Activated CD8-positive, alpha-beta memory T cell treated with anti-CD3 and anti-CD28 coated beads for 24 hours (primary cell): ENCODE results near the gene MPHOSPH9.

Experiments used
- DNase-seq: peaks from one replicate; pipeline ENCODE4 v3.0.0-alpha.2; 2020

Gene MPHOSPH9

DNA sequence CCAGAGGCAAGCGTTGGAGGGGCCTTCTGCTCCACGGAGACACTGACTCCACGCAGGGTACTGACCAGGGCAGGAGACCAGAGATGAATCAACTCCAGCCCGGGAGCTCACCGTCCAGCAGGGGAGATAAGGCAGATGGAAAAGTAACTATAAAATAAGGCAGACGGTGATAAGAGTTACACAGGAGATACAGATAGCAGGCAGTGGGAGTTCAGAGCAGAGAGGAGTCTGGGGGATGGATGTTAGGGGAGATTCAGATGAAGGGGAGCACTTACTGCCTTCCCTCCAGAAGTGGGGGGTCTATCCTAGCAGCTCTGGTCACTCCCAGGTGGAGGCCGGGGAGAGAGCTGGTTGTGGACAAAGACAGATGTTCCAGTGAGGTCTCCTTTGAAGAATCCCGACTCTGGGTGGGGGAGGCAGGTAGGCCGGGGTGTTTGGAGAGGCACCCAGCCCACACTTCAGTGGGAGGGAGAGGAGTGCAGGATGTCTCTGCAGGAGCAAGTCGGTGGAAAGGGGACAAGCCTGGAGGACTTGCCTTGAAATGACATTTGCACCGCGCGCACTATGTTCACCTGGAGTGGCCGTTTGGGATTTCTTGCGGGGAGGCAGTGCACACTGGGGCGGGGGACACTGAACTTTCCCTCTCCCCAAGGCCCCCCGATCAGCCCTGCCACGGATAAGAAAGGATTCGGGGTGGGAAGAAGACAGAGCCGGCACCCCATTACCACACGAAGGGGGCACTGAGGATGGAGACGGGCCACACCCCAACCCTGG, 83.3 kb downstream of the MPHOSPH9 start:
- DNase-seq, result peak; percentile 62

DNA sequence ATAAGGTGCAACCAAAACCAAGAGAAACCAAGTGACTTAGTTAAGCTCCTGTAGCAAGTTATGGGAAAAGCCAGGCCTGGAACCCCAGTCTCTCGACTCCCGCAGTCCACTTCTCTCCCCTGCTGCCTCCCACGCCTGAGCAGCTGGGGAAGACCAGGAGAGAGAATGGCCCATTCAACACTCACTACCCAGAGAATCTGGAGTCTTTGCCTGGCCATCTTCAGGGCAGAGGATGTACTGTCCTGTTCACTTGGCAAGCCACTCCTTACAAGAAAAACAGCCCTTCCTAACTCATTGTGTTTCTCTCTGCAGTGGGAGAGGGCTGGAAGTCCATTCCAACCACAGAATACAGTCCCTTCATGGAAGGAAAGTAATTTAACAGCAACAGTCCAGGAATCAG, 83.9 kb downstream of the MPHOSPH9 start:
- DNase-seq, result no peak

DNA sequence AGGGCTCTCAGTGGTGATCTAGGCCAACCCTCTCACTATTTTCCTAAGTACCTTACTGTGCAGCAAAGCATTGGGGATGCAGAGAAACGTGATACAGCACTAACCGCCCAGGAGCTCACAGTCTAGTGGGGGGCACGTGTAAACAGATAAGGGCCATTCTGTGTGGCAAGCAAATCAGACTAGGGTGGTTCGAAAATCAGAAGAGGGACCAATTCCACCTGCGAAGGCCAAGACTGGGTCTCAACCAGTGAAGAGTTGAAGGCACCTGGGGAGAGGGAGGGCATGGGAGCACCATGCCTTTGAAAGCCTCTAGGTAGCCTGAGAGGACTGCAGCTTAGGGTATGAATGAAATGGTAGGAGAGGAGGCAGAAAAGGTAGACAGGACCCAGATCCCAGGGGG, 84.3 kb downstream of the MPHOSPH9 start:
- no peak for DNase-seq

DNA sequence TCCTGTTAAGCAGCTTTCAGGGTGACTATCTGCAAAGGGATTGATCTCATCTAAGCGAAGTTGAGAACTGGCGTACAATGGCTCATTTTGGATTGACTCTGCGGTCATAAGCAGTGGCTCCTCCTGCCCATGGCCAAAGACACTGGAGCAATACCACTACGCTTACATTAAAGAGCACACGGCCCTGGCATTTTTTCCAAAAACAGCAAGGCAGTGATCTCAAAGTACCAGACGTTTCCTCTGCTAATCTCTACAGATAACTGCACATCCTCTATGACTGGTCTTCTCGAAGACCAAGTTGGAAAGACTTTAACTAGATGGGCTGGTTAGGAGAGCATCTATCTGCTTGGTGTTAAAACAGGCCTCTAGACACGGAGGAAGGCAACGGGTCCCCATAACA, 84.7 kb downstream of the MPHOSPH9 start:
- DNase-seq, result no peak

DNA sequence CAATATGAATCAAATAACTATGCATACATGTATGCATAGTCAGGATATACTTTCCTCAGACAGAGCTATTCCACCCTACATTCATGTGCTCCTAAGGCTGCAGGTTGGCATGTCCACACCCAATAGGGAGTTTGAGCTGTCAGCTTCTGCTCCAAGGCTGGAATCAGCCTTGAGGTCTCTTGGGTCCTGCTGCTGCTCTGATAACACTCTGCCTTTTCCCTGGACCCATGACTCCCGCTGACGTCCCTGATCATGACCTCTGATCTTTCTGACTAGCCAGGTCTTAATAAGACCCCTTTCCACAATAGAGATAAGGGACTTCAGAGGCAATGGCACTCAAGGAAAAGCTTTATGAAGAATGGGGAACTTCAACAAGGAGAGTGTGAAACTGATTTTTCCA, 87.7 kb downstream of the MPHOSPH9 start:
- no peak for DNase-seq

DNA sequence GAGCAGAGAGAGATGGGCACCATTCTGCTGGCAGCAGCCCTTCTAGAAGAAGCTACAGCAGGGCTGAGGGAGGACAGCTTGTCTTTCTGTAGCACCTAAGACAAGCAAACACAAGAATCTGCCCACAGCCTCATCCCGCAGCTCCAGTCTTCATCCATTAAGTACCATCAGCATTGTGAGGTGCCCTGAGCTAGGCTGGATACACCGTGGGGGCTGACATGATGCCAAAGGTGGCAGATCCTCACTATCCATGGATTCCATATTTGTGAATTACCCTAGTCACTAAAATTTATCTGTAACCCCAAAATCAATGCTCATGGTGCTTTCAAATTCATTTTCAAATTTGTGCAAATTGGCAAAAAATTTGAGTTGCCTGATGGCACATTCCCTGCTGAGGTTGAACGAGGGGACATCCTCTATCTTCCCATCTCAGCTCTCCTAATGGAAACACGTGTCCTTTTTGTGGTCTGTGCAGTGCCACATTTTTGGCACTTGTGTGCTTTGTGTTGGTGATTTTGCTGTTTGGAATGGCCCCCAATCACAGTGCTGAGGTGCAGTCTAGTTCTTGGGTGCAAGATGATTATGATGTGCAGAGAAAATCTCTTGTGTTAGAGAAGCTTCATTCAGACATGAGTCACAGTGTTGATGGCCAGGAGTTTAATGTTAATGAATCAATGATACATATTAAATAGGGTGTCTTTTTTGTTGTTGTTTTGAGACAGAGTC, 89.0 kb downstream of the MPHOSPH9 start:
- no peak for DNase-seq

DNA sequence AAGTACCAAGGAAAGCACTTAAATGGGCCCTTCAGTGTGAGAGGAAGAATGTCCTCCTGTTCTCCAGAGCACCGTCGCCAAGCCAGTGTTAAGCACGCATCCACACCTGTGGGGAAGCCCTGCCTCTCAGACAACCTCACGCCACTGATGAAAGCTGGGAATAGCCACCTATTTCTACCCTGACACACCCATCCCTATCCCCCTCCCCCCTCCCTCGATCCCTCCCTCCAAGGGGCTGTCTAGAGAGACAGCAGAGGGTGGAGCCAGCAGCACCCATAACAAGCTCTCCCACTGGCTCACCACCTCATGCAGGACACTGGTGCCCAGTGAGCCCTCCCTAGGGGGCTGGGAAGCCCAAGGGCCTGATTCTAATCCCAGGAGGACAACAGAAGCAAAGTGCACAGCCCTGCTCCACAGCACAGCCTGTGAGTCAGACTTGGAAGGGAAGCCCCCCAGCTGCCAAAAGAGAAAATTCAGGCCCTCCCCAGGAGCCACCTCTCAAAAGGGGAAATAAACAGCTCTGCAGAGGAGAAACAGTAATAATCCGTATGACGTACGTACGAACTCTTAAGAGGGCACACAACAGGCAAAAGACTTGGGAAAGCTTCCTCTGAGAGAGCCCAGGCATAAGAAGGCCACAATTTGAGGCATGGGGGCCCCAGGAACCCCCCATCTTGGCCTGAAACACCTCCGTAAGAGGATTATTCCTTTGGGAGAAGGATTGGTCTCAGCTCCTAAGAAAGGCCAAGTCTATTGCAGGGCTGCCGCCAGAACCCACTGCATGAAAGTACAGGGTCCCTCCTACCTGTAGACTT, 89.8 kb downstream of the MPHOSPH9 start:
- no peak for DNase-seq

DNA sequence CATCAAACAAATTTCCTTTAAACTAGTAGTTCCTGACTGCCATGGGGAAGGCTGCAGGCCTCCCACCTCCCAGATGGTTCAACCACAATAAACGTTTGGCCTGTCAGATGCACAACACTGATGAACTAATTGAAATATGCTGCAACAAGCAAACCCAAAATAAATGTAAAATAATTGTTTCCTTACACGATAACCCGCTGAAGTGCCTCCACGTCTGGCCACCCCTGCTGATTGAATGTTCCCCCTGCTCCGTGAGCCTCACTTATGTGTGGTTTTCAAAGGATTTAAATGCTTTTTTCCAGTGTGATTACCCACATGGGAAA, 90.5 kb downstream of the MPHOSPH9 start:
- DNase-seq, result no peak

DNA sequence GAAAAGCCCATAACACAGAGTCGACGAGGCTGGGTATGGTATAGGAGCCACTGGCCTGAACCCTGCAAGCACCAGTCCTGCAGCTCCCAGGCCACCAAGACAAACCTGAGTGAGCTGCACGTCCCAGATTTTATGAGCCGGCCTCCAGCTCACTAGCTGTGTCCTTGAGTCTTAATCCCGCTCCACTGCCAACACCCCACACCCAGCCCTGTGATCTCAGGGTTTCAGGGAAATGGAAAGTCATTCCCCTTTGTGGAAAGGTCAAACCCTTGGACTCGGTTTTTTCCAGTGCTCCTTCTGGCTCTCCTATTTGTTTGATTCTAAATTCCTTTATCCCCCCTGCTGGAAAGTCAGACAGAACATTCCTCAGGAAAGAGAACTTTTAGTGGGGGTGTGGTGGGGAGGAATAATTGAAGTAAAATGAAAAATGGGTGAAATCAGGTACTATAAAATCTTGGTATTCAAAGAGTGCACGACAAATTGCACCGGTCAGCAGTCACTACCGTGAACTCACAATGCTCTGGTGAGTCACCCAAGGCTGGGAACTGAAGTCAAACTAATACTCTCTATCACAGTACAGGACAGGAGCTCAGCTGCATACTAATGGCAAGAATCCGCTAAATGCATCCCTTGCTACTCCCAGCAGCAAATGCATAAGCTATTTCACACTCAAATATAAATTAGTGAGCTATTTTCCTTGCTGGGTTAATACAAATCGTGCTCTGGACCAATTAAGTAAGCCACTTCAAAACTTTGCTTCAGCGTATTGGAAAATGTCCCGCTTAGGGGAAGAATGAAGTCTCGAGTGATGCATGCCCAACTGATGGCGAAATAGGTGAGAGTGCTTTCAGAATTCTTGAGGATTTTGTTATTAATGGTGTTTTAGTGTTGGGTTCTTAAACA, 91.1 kb downstream of the MPHOSPH9 start:
- DNase-seq, result no peak

DNA sequence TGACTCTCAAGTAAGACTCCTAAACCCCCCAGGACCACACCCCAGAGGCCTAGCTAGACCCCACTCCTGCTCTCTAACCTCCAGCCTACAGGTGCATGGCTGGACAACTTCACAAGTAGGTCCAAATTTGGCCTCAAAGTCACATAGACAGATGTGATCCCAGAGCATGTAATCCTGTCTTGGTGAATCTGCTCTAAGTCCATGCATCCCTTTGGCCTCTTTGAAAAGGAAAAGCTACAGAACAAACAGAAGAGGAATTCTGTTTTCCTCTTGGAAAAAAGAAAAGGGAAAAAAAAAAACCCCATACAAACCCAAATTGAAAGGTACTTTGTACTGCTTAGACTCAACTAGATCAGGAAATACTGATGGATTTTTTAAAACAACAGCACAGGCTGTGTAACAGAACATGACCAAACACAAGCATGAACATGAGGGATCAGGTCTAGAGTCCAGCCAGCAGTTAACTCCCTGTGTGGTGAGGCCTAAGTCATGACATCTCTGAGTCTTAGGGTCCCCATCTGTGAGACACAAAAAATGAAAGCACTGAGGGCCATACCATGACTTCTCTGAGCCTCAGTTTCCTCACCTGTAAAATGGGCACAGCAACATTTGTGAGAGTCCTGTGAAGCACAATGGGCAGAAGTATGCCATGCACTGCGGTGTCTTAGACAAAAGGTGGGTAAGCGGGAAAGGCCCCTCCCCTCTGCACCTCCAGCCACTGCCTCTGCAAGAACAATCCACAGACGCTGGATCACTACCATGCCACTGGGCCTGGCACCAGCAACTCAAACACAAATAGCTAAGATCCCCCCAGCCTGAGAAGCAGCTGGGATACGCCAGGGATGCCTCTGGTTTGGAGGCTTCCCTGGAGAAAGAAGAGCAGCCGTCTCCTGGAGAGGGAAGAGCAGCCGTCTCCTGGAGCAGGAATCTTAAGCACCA, 92.0 kb downstream of the MPHOSPH9 start:
- no peak for DNase-seq

DNA sequence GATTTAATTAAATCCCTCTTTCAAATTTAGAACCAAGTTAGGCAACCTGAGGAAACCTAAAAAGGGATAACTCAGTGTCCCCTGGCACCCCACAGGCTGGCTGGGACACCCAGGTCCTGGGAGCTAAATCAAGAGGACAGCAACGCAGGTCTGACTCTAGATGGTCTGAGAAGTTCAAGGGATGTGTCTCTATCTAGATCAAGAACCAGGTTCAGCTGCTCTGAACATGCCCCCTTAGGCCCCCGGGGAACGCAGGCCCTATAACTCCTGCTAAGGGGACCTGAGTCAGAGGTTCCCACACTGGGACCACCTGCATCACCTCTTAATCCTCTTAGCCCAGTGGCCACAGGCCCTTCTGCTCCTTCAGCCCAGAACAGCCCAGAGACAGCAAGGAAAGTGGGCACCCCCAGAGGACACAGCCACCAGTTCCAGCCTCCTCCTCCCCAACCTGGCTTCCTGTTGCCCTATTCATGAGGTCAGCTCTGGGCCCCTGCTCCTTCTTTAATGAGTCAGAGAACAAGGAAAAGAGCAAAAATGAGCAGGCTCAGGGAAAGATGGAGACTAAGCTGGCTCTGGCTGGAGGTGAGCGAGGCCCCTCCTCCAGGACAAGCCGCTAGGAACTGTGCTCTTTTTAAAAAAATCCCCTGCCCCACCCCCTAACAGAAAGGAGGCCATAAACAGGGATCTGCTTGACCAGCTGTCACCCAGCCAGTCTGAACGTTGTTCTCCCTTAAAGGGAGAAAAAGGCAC, 92.8 kb downstream of the MPHOSPH9 start:
- no peak for DNase-seq

DNA sequence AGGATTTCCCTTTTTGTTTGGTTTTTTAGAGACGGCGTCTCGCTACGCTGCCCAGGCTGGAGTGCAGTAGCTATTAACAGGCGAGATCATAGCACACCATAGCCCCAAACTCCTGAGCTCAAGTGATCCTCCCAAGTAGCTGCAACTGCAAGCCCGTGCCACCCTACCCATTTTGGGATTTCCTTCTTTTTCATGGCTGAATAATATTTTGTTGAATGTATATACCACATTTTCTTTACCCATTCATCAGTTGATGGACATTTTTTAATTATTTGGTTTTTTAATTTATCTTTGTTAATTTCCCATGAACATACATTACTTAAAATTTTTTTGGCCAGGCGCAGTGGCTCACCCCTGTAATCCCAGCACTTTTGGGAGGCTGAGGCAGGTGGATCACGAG, 97.3 kb downstream of the MPHOSPH9 start:
- DNase-seq, result no peak

DNA sequence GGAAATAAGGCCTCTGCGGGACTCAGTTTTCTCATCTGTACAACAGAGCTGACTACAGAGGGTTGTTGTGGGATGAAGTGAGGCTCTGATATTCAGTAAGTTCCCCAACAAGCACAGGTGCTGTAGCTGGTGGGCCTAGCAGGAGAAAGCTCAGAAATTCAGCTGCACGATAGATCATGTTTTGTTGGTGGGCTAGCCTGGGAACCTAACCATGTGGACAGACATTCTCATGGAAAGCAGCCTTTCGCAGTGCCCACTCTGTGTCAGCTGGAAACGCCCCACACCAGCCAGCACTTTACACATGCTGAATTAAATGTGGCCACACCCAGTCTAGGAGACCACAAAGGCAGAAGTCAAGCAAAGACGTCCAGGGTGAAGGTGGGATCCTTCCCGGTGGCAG, 98.1 kb downstream of the MPHOSPH9 start:
- no peak for DNase-seq

DNA sequence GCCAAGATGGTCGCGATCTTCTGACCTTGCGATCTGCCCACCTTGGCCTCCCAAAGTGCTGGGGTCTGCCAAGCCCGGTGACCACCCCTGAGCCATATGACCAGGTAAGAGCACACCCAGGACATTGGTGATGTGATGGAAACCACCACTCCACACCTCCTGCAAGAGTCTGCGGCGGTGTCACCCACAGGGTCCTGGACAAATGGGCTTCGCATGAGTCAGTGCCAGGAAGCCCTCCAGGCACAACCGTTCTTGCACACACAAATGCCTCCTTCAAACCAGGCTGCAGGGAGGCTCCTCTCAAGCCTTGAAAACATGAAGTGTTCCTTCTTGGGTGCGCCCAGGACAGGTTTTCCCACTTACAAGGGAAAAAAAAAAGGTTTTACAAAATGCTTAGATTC, 98.7 kb downstream of the MPHOSPH9 start:
- no peak for DNase-seq

DNA sequence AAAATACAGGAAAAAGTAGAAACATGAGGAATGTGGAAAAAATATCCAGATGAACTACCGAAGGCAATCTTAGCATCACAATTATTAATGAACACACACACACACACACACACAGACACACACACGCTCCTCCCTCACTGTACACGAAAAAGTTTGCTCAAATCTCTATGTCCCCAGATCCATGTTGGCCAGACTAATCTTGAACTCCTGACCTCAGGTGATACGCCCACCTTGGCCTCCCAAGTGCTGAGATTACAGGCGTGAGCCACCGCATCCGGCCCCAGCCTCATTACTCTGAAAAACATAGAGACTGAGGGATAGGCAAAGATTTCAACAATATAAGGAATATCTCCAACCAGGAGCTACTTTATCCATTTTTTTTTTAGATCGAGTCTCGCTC, 99.2 kb downstream of the MPHOSPH9 start:
- DNase-seq, result no peak

DNA sequence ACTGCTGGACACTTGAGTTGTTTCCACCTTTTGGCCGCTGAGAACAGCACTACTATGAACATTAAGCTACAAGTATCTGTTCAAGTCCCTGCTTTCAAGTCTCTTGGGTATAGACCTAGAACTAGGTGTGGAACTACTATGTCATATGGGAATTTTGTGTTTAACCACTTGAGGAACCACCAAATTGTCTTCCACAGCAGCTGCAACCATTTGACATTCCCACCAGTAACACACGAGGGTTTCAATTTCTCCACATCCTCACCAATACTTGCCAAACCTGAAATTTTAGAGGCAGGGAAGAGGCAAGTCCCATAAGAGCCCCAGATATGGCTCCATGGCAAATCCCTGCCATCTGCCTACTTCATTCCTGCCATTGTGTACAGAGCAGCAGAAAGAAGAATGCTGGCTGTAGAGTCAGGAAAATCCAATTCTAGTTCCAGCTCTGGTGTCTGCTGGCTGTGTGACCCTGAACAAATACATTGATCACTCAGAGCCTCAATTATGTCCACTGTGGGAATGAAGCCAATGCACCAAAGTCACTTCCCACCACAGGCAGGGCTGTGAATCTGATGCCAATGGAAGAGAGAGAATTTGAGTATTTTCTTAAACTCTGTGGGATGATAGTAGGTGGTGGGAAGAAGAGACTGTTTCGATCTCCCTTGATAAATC, 99.9 kb downstream of the MPHOSPH9 start:
- no peak for DNase-seq

DNA sequence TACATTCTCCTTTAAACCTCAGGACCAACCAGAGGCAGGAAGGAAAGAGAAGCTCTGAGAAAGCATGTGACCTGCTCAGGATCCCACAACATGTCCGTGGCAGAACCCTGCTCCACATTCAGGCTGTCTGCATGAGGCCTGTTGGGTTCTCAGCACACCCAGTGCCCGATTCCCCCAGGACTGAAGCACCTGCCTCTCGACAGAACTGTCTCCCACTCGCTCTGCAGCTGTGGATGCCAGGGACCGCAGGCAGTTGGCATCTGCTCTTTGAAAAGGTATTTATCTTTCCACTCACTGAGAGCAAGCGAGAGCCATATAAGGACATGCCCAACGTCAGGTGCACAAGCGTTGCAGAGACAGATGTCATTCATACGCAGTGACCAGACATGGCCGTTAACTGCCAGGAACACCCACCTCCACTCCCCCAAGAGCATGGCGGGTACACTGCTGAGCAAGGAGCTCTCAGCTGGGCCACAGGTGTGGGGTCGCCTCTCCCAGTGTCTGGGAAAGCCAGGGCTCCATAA, 101.0 kb downstream of the MPHOSPH9 start:
- DNase-seq, result no peak

DNA sequence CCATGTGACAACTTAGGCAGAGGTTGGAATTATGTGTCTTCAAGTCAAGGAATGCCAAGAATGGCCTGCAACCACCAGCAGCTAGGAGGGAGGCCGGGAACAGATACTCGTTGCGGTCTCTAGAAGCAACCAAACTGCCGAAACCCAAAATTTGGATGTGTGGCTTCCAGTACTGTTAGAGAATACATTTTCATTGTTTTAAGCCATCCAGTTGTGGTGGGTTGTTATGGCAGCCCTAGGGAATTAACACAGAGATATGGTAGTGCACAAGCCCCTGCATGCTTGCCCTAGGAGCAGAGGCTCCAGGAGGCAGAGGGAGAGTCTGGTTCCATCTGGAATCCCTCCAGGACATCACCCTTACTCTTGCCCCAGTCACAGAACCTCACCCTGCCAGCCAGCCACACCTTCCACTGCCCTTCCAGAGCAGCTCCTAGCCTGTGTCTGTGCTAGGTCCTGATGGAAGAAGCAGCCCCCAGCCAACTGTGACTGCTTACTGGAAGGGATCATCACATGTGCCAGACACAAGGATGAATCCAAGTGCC, 101.6 kb downstream of the MPHOSPH9 start:
- DNase-seq, result no peak

DNA sequence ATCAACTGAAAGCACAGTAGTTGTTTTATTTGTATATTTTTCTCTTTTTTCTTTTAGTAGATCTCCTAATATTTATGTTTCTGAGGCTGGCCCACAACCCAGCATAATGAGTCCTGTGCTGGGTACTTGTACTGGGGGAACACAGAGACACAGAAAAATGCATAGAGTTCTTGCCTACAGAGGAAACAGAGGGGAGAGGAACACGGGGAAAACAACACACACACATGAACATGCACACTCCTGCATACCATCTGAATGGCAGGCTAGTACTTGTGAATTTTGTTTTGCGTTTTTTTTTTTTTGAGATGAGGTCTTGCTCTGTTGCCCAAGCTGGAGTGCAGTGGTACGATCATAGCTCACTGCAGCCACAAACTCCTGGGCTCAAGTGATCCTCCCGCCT, 103.3 kb downstream of the MPHOSPH9 start:
- DNase-seq, result no peak

DNA sequence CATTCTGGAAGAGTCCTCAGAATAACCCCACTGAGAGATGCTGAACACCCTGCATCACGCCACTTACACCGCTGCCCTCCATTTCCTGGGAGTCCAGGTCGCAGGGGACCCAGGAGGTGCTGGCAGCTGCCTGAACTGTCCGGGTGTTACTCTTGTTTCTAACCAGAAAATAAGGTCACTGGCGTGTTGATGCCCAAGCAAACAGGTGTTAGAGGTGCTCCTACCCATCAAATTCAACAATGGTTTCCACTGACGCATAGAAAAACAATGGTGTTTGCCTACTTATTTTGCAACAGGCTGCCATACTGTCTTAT, 105.8 kb downstream of the MPHOSPH9 start:
- DNase-seq, result no peak
